GM10248 (cell line): ENCODE measurements around the gene TICAM2.

Experiments used
- CTCF ChIA-PET: fragments of 300-600 bp; sonication (Branson Sonifier 250); formaldehyde crosslinking; extraction: SDS; loops from one replicate; lab custom pipeline; 2021; ENCODE audit warnings: antibody characterized with exemption; lab: Yijun Ruan, JAX
- POLR2A ChIA-PET: fragments of 350-650 bp; sonication (Branson Sonifier 250); formaldehyde crosslinking; extraction: SDS; loops from one replicate; lab custom pipeline; 2020; ENCODE audit warnings: antibody characterized with exemption; lab: Yijun Ruan, JAX
- DNase-seq: peaks from one replicate; pipeline ENCODE4 v3.0.0; 2012; ENCODE audit errors: extremely low spot score
- CTCF ChIP-seq: IDR thresholded peaks from 2 replicates; pipeline ENCODE4 v1.5.1; 2012; ENCODE audit warnings: mild to moderate bottlenecking, low read depth; ENCODE audit errors: extremely low read depth, missing control alignments, control extremely low read depth

TICAM2 gene

GRCh38 chr5:115531380-115531779 lies 70.9 kb downstream of the TICAM2 start:
- POLR2A ChIA-PET, result no interaction called here
- CTCF ChIA-PET, result interaction anchor here (1.2 kb wide), 1 partner anchor 9 kb away, joined by 4 read pairs; no protein-coding TSS in a partner anchor
- TF ChIP-seq CTCF, result no peak
- DNase-seq, result no peak

GRCh38 chr5:115530426-115530825 lies 71.9 kb downstream of the TICAM2 start:
- ChIA-PET CTCF (interaction anchor here (1.2 kb wide), 1 partner anchor 10 kb away, joined by 4 read pairs; no protein-coding TSS in a partner anchor), POLR2A (no interaction called here)
- no peak for TF ChIP-seq CTCF
- no peak for DNase-seq
